ENCODE results near the gene IMMP2L. TPM values are rescaled to one million over a fixed set of nuclear protein-coding genes. Genes with fewer than 3 reads are reported as not detected.

IMMP2L gene
- total RNA-seq, 1 donor from 2014 or later = 13.8 TPM

- DNase-seq (ENCODE audit: low spot score) (no peak), ATAC-seq (no peak)
Measured at GRCh38 chr7:111183321-111183720, 379.0 kb downstream of the IMMP2L start.

- DNase-seq (ENCODE audit: low spot score) = no peak
- no peak for ATAC-seq
Measured at GRCh38 chr7:111180338-111180737, 382.0 kb downstream of the IMMP2L start.

- ATAC-seq = no peak
Measured at GRCh38 chr7:111175908-111176441, 386.3 kb downstream of the IMMP2L start.

GRCh38 chr7:111174510-111174909 is 387.8 kb downstream of the IMMP2L start:
- DNase-seq (ENCODE audit: low spot score) = no peak
- no peak for ATAC-seq

More at GRCh38 chr7:111175908-111176441, 386.3 kb downstream of the IMMP2L start:
- DNase-seq (ENCODE audit: low spot score) = no peak

GRCh38 chr7:111173990-111174389 is 388.3 kb downstream of the IMMP2L start:
- ATAC-seq = no peak
- no peak for DNase-seq (ENCODE audit: low spot score)

GRCh38 chr7:111173528-111173927 is 388.8 kb downstream of the IMMP2L start:
- ATAC-seq (no peak), DNase-seq (ENCODE audit: low spot score) (no peak)

GRCh38 chr7:111172564-111173257 is 389.6 kb downstream of the IMMP2L start:
- ATAC-seq = no peak
- no peak for DNase-seq (ENCODE audit: low spot score)

- DNase-seq (ENCODE audit: low spot score) = no peak
Measured at GRCh38 chr7:111168182-111168581, 394.1 kb downstream of the IMMP2L start.

GRCh38 chr7:111164442-111164841 is 397.9 kb downstream of the IMMP2L start:
- DNase-seq (ENCODE audit: low spot score) (no peak), ATAC-seq (no peak)

More at GRCh38 chr7:111168182-111168581, 394.1 kb downstream of the IMMP2L start:
- ATAC-seq = no peak

- no peak for ATAC-seq
- DNase-seq (ENCODE audit: low spot score) = no peak
Measured at GRCh38 chr7:111162692-111163091, 399.6 kb downstream of the IMMP2L start.

- DNase-seq (ENCODE audit: low spot score) (no peak), ATAC-seq (no peak)
Measured at GRCh38 chr7:111160297-111160696, 402.0 kb downstream of the IMMP2L start.

- ATAC-seq = no peak
Measured at GRCh38 chr7:111159426-111159825, 402.9 kb downstream of the IMMP2L start.

GRCh38 chr7:111150709-111151108 is 411.6 kb downstream of the IMMP2L start:
- no peak for ATAC-seq
- DNase-seq (ENCODE audit: low spot score) = no peak

More at GRCh38 chr7:111159426-111159825, 402.9 kb downstream of the IMMP2L start:
- DNase-seq (ENCODE audit: low spot score) = no peak

GRCh38 chr7:111147708-111148533 is 414.4 kb downstream of the IMMP2L start:
- no peak for ATAC-seq
- no peak for DNase-seq (ENCODE audit: low spot score)

- ATAC-seq = no peak
- no peak for DNase-seq (ENCODE audit: low spot score)
Measured at GRCh38 chr7:111146136-111146535, 416.2 kb downstream of the IMMP2L start.

- ATAC-seq (no peak), DNase-seq (ENCODE audit: low spot score) (no peak)
Measured at GRCh38 chr7:111145472-111145871, 416.8 kb downstream of the IMMP2L start.

GRCh38 chr7:111140091-111140865 is 422.0 kb downstream of the IMMP2L start:
- no peak for ATAC-seq
- no peak for DNase-seq (ENCODE audit: low spot score)

- DNase-seq (ENCODE audit: low spot score) (no peak), ATAC-seq (no peak)
Measured at GRCh38 chr7:111138586-111138985, 423.7 kb downstream of the IMMP2L start.

- DNase-seq (ENCODE audit: low spot score) (no peak), ATAC-seq (no peak)
Measured at GRCh38 chr7:111138193-111138569, 424.1 kb downstream of the IMMP2L start.

- no peak for ATAC-seq
- DNase-seq (ENCODE audit: low spot score) = no peak
Measured at GRCh38 chr7:111137296-111138192, 424.7 kb downstream of the IMMP2L start.

Data from left lobe of liver (tissue), 2 donors.